ENCODE measurements around the gene PANK4.

GRCh38 chr1:2498648-2499047 lies 27.7 kb downstream of the PANK4 start:
- TF ChIP-seq EP300 (IDR thresholded peaks at IDR 0.05; ENCODE audit: borderline replicate concordance): no peak
- TF ChIP-seq CEBPB (IDR thresholded peaks at IDR 0.05): no peak
- no peak for TF ChIP-seq MAX (IDR thresholded peaks at IDR 0.05)
- TF ChIP-seq TCF12 (IDR thresholded peaks at IDR 0.05; ENCODE audit: low read depth): no peak
- TF ChIP-seq, protein P1, sequence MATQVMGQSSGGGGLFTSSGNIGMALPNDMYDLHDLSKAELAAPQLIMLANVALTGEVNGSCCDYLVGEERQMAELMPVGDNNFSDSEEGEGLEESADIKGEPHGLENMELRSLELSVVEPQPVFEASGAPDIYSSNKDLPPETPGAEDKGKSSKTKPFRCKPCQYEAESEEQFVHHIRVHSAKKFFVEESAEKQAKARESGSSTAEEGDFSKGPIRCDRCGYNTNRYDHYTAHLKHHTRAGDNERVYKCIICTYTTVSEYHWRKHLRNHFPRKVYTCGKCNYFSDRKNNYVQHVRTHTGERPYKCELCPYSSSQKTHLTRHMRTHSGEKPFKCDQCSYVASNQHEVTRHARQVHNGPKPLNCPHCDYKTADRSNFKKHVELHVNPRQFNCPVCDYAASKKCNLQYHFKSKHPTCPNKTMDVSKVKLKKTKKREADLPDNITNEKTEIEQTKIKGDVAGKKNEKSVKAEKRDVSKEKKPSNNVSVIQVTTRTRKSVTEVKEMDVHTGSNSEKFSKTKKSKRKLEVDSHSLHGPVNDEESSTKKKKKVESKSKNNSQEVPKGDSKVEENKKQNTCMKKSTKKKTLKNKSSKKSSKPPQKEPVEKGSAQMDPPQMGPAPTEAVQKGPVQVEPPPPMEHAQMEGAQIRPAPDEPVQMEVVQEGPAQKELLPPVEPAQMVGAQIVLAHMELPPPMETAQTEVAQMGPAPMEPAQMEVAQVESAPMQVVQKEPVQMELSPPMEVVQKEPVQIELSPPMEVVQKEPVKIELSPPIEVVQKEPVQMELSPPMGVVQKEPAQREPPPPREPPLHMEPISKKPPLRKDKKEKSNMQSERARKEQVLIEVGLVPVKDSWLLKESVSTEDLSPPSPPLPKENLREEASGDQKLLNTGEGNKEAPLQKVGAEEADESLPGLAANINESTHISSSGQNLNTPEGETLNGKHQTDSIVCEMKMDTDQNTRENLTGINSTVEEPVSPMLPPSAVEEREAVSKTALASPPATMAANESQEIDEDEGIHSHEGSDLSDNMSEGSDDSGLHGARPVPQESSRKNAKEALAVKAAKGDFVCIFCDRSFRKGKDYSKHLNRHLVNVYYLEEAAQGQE (IDR thresholded peaks at IDR 0.05; ENCODE audit: low read depth): no peak
- no peak for TF ChIP-seq TAF1 (IDR thresholded peaks at IDR 0.05; ENCODE audit: low read depth)
- TF ChIP-seq YY1 (IDR thresholded peaks at IDR 0.05; ENCODE audit: low read depth): no peak
- TF ChIP-seq USF1 (IDR thresholded peaks at IDR 0.05): no peak
